Neural cell (in vitro differentiated cells): ENCODE data around the gene IGF2BP3.

Experiments
- EP300 ChIP-seq: fragments of 450-650 bp; conservative IDR thresholded peaks from 2 replicates; pipeline ENCODE4 v1.6.1; 2014; ENCODE audit warnings: antibody characterized with exemption, mild to moderate bottlenecking, moderate library complexity; ENCODE audit not compliant: poor library complexity, severe bottlenecking
- EZH2 ChIP-seq: fragments of 200-600, 300-800 bp; shearing (Covaris generic), sonication (generic); IDR thresholded peaks from 2 replicates; pipeline ENCODE4 v1.6.1; 2014; ENCODE audit warnings: antibody characterized with exemption, low read length, borderline replicate concordance, mild to moderate bottlenecking; ENCODE audit not compliant: insufficient read depth, poor library complexity, severe bottlenecking
- MXI1 ChIP-seq: fragments of 450-650 bp; conservative IDR thresholded peaks from 2 replicates; pipeline ENCODE4 v1.6.1; 2014; ENCODE audit warnings: antibody characterized with exemption, mild to moderate bottlenecking; ENCODE audit not compliant: poor library complexity, severe bottlenecking
- POLR2AphosphoS5 ChIP-seq: IDR thresholded peaks from 2 replicates; pipeline ENCODE4 v1.6.1; 2012
- RAD21 ChIP-seq: fragments of 450-650 bp; conservative IDR thresholded peaks from 2 replicates; pipeline ENCODE4 v1.6.1; 2014; ENCODE audit warnings: antibody characterized with exemption, mild to moderate bottlenecking, moderate library complexity
- REST ChIP-seq: IDR thresholded peaks from 2 replicates; pipeline ENCODE4 v1.6.1; 2012; ENCODE audit warnings: borderline replicate concordance
- TAF1 ChIP-seq: IDR thresholded peaks from 2 replicates; pipeline ENCODE4 v1.6.1; 2012; ENCODE audit warnings: low read depth
- TF ChIP-seq, protein P1 (sequence below): fragments of 450-650 bp; IDR thresholded peaks from 2 replicates; pipeline ENCODE4 v1.5.1; 2014; ENCODE audit warnings: antibody characterized with exemption, mild to moderate bottlenecking, moderate library complexity; ENCODE audit not compliant: poor library complexity, severe bottlenecking

DNA sequence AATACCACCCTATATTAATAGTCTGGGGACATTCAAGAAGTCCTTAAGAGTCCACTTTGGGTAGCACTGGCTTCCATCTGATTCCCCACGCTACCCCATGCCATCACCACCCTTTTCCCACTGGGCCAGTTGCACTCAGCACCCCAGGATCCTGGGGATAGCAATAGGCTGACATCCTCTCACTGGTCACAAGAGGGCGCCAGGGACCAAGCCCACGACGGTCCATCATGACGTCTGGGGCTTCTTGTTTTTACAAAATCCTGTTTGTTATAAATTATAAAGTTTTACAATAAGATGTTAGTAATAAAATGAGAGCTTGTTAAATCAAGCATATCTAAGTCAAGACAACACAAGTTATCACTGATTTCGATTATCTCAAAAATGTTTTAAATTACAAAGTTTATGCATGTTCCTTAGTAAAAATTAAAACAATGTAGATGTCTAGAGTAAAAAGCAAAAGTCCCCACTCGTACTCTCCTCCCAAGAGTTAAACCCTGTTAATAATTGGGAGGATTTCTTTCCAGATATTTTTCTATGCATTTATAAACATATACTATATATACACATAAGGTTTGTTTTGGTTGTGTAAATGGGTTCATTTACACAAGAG lies 208.3 kb downstream of the IGF2BP3 start:
- TF ChIP-seq, protein P1, sequence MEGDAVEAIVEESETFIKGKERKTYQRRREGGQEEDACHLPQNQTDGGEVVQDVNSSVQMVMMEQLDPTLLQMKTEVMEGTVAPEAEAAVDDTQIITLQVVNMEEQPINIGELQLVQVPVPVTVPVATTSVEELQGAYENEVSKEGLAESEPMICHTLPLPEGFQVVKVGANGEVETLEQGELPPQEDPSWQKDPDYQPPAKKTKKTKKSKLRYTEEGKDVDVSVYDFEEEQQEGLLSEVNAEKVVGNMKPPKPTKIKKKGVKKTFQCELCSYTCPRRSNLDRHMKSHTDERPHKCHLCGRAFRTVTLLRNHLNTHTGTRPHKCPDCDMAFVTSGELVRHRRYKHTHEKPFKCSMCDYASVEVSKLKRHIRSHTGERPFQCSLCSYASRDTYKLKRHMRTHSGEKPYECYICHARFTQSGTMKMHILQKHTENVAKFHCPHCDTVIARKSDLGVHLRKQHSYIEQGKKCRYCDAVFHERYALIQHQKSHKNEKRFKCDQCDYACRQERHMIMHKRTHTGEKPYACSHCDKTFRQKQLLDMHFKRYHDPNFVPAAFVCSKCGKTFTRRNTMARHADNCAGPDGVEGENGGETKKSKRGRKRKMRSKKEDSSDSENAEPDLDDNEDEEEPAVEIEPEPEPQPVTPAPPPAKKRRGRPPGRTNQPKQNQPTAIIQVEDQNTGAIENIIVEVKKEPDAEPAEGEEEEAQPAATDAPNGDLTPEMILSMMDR: peak; percentile 61
- no peak for TF ChIP-seq TAF1
- TF ChIP-seq RAD21: peak; percentile 59
- no peak for TF ChIP-seq POLR2AphosphoS5
- TF ChIP-seq EP300: no peak
- no peak for TF ChIP-seq EZH2
- no peak for TF ChIP-seq REST
- no peak for TF ChIP-seq MXI1
